Measurements from ENCODE around the gene SERPINB12.

SERPINB12 gene

GRCh38 chr18:63596964-63597363 is 54.8 kb downstream of the SERPINB12 start:
- DNase-seq (ENCODE audit: low read depth, low spot score): no peak

GRCh38 chr18:63603355-63603754 is 61.2 kb downstream of the SERPINB12 start:
- no peak for DNase-seq (ENCODE audit: low read depth, low spot score)

- no peak for DNase-seq (ENCODE audit: low read depth, low spot score)
Observed at GRCh38 chr18:63603772-63604171, 61.6 kb downstream of the SERPINB12 start.

GRCh38 chr18:63604791-63605567 is 62.8 kb downstream of the SERPINB12 start:
- no peak for DNase-seq (ENCODE audit: low read depth, low spot score)

GRCh38 chr18:63606526-63606925 is 64.4 kb downstream of the SERPINB12 start:
- DNase-seq (ENCODE audit: low read depth, low spot score): no peak

- DNase-seq (ENCODE audit: low read depth, low spot score): no peak
Observed at GRCh38 chr18:63613420-63613819, 71.3 kb downstream of the SERPINB12 start.

GRCh38 chr18:63617049-63617914 is 75.1 kb downstream of the SERPINB12 start:
- DNase-seq (ENCODE audit: low read depth, low spot score): no peak

GRCh38 chr18:63617915-63618234 is 75.7 kb downstream of the SERPINB12 start:
- DNase-seq (ENCODE audit: low read depth, low spot score): no peak

Data from smooth muscle cell of the brain vasculature (primary cell).